ENCODE measurements around the gene KRT73.

KRT73 gene

GRCh38 chr12:52591521-52591920, 26.8 kb downstream of the KRT73 start:
- TF ChIP-seq CTCF (IDR thresholded peaks at IDR 0.05; ENCODE audit: unreplicated experiment in 3 of 3): no peak
- Mint-ChIP-seq H3K4me3 (no peak overlapping the region), H3K36me3 (ENCODE audit: low read depth) (no peaks in the 10 kb centered on the region)

GRCh38 chr12:52590021-52590420, 28.3 kb downstream of the KRT73 start:
- Mint-ChIP-seq H3K27ac (no peak overlapping the region), H3K9me3 (no peaks in the 10 kb centered on the region), H3K4me1 (no peaks in the 10 kb centered on the region), H3K27me3 (ENCODE audit: low read depth) (peaks cover 31% of the 10 kb centered on the region), H3K4me3 (no peak overlapping the region), H3K36me3 (ENCODE audit: low read depth) (no peaks in the 10 kb centered on the region)
- TF ChIP-seq CTCF (IDR thresholded peaks at IDR 0.05; ENCODE audit: unreplicated experiment in 3 of 3): no peak

More at GRCh38 chr12:52591521-52591920, 26.8 kb downstream of the KRT73 start:
- Mint-ChIP-seq H3K4me1 (no peaks in the 10 kb centered on the region), H3K9me3 (no peaks in the 10 kb centered on the region), H3K27me3 (ENCODE audit: low read depth) (peaks cover 38% of the 10 kb centered on the region), H3K27ac (no peak overlapping the region)

GRCh38 chr12:52587563-52587962, 30.8 kb downstream of the KRT73 start:
- Mint-ChIP-seq H3K36me3 (ENCODE audit: low read depth) (no peaks in the 10 kb centered on the region), H3K4me1 (no peaks in the 10 kb centered on the region), H3K27me3 (ENCODE audit: low read depth) (peaks cover 27% of the 10 kb centered on the region), H3K4me3 (no peak overlapping the region), H3K9me3 (no peaks in the 10 kb centered on the region), H3K27ac (no peak overlapping the region)
- no peak for TF ChIP-seq CTCF (IDR thresholded peaks at IDR 0.05; ENCODE audit: unreplicated experiment in 3 of 3)

- no peak overlapping the region for H3K4me3 Mint-ChIP-seq
- H3K9me3 Mint-ChIP-seq: no peaks in the 10 kb centered on the region
- peaks cover 19% of the 10 kb centered on the region for H3K27me3 Mint-ChIP-seq (ENCODE audit: low read depth)
- H3K4me1 Mint-ChIP-seq: no peaks in the 10 kb centered on the region
- no peak overlapping the region for H3K27ac Mint-ChIP-seq
- H3K36me3 Mint-ChIP-seq (ENCODE audit: low read depth): no peaks in the 10 kb centered on the region
- TF ChIP-seq CTCF (IDR thresholded peaks at IDR 0.05; ENCODE audit: unreplicated experiment in 3 of 3): no peak
These were observed 32.4 kb downstream of the KRT73 start for GRCh38 chr12:52585946-52586345.

- no peak overlapping the region for H3K4me3 Mint-ChIP-seq
- peaks cover 23% of the 10 kb centered on the region for H3K27me3 Mint-ChIP-seq (ENCODE audit: low read depth)
- peaks cover 2% of the 10 kb centered on the region for H3K4me1 Mint-ChIP-seq
- H3K27ac Mint-ChIP-seq: no peak overlapping the region
- no peak for TF ChIP-seq CTCF (IDR thresholded peaks at IDR 0.05; ENCODE audit: unreplicated experiment in 3 of 3)
- H3K36me3 Mint-ChIP-seq (ENCODE audit: low read depth): no peaks in the 10 kb centered on the region
- H3K9me3 Mint-ChIP-seq: no peaks in the 10 kb centered on the region
These were observed 33.3 kb downstream of the KRT73 start for GRCh38 chr12:52585066-52585465.

GRCh38 chr12:52584156-52584682, 34.1 kb downstream of the KRT73 start:
- H3K9me3 Mint-ChIP-seq: no peaks in the 10 kb centered on the region

More at GRCh38 chr12:52584156-52584682, 34.1 kb downstream of the KRT73 start:
- Mint-ChIP-seq H3K27ac (no peak overlapping the region), H3K4me3 (no peak overlapping the region), H3K4me1 (peaks cover 5% of the 10 kb centered on the region), H3K36me3 (ENCODE audit: low read depth) (no peaks in the 10 kb centered on the region), H3K27me3 (ENCODE audit: low read depth) (peaks cover 24% of the 10 kb centered on the region)
- TF ChIP-seq CTCF (IDR thresholded peaks at IDR 0.05; ENCODE audit: unreplicated experiment in 3 of 3): no peak

Measured in nephron (organoid).